Measurements from ENCODE around the gene GAD1. TPM values are rescaled to one million over a fixed set of nuclear protein-coding genes. Genes with fewer than 3 reads are reported as not detected.
A peak's percentile ranks its signal among the peaks of the same experiment; 100 is the strongest.

Gene GAD1
- polyA plus RNA-seq, 1 of the 3 experiments (the other 2 are of a cell fraction): 0.20 TPM

DNA sequence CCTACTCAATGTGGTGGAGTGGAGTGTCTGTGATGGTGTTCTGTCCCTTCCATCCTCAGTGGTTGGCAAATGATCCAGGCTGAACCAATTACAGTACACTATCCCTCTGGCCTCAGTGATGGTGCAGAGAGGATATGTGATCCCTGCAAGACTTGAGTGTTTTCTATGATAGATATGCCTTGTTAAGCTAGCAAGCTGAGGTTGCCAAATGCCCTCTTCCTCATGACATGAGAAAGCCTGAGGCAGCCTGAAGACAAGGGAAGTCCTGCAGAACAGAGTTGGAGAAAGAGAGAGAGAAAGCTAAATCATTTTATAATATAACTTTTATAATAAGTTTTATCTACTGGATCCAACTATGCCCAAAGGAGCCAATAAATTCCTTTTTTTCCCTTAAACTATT is 70.8 kb downstream of the GAD1 start:
- Histone ChIP-seq H3K9me2 (no peaks in the 10 kb centered on the region), H3F3A (replicated peaks; ENCODE audit: insufficient read depth) (peaks cover 18% of the 10 kb centered on the region), H3K4me1 (ENCODE audit: control insufficient read depth in 1 of 2, insufficient read depth in 2 of 2, low read depth in 1 of 2, low read length in 1 of 2) (peaks cover 0 to 8% of the 10 kb centered on the region in 2 experiments; a peak in 2 of 4 replicates), H3K79me2 (ENCODE audit: insufficient read depth) (no peaks in the 10 kb centered on the region), H3K9me3 (no peaks in the 10 kb centered on the region), H3K4me3 (ENCODE audit: low read depth in 2 of 2, low read length in 1 of 2) (no peak overlapping the region), H3K27me3 (ENCODE audit: insufficient read depth) (no peaks in the 10 kb centered on the region), H3K9ac (no peak overlapping the region), H3K36me3 (replicated peaks in 1 of 2; ENCODE audit: control insufficient read depth in 1 of 2, insufficient read depth in 2 of 2, low read length in 1 of 2) (no peaks in the 10 kb centered on the region), H3K27ac (ENCODE audit: low read depth in 2 of 2, low read length in 1 of 2) (no peak overlapping the region), H4K20me1 (ENCODE audit: insufficient read depth) (no peaks in the 10 kb centered on the region), H2AFZ (ENCODE audit: low read depth) (no peak overlapping the region), H3K4me2 (no peak overlapping the region)
- TF ChIP-seq GATA2 (CRISPR knock-in tag; IDR thresholded peaks at IDR 0.05): no peak
- no peak for TF ChIP-seq TCF12 (IDR thresholded peaks at IDR 0.05)
- TF ChIP-seq TAF1 (IDR thresholded peaks at IDR 0.05; ENCODE audit: borderline replicate concordance, low read depth, low read length): no peak
- no peak for TF ChIP-seq JUND (IDR thresholded peaks at IDR 0.05)
- TF ChIP-seq TEAD4 (IDR thresholded peaks at IDR 0.05; ENCODE audit: borderline replicate concordance, insufficient read depth): no peak
- no peak for TF ChIP-seq EZH2phosphoT487 (IDR thresholded peaks at IDR 0.05; ENCODE audit: borderline replicate concordance, low read depth)
- no peak for TF ChIP-seq MEF2A (IDR thresholded peaks at IDR 0.05; ENCODE audit: borderline replicate concordance, low read depth)
- CTCF ChIA-PET: interaction anchor here (5.3 kb wide), 1 partner anchor 15 kb away, joined by 41 read pairs; no protein-coding TSS in a partner anchor
- DNase-seq: no peak
- POLR2A ChIA-PET: no interaction called here

DNA sequence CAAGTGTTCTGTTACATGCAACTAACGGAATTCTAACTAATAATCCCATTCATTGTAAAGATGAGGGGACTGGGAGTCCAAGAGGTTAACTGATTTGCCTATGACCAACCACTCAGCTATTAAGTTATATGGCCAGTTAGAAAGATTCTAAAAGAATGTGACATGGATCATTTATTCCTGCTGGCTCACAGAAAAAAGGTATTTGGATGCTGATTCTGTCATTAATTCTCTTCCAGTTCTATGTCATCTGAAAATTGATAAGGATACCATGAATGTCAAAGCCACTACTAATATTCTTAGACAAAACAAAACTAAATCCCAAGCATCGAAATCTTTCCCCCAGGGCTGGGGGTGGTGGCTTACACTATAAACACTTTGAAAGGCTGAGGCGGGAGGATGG is 71.2 kb downstream of the GAD1 start:
- Histone ChIP-seq H3K27me3 (ENCODE audit: insufficient read depth) (no peaks in the 10 kb centered on the region), H4K20me1 (ENCODE audit: insufficient read depth) (no peaks in the 10 kb centered on the region), H3K9ac (no peak overlapping the region), H3K4me2 (no peak overlapping the region), H3K27ac (ENCODE audit: low read depth in 2 of 2, low read length in 1 of 2) (no peak overlapping the region), H3K9me3 (no peaks in the 10 kb centered on the region), H3F3A (replicated peaks; ENCODE audit: insufficient read depth) (peaks cover 18% of the 10 kb centered on the region), H2AFZ (ENCODE audit: low read depth) (no peak overlapping the region), H3K4me3 (ENCODE audit: low read depth in 2 of 2, low read length in 1 of 2) (no peak overlapping the region), H3K79me2 (ENCODE audit: insufficient read depth) (no peaks in the 10 kb centered on the region), H3K4me1 (ENCODE audit: control insufficient read depth in 1 of 2, insufficient read depth in 2 of 2, low read depth in 1 of 2, low read length in 1 of 2) (peaks cover 0 to 8% of the 10 kb centered on the region in 2 experiments; a peak in 2 of 4 replicates), H3K9me2 (no peaks in the 10 kb centered on the region), H3K36me3 (replicated peaks in 1 of 2; ENCODE audit: control insufficient read depth in 1 of 2, insufficient read depth in 2 of 2, low read length in 1 of 2) (no peaks in the 10 kb centered on the region)
- no peak for DNase-seq
- ChIA-PET CTCF (interaction anchor here (5.3 kb wide), 1 partner anchor 15 kb away, joined by 41 read pairs; no protein-coding TSS in a partner anchor), POLR2A (no interaction called here)
- peak; percentile 19; the same call in 1 of the 2 replicates for TF ChIP-seq PBX3 (IDR thresholded peaks at IDR 0.05)
- TF ChIP-seq, protein P1, sequence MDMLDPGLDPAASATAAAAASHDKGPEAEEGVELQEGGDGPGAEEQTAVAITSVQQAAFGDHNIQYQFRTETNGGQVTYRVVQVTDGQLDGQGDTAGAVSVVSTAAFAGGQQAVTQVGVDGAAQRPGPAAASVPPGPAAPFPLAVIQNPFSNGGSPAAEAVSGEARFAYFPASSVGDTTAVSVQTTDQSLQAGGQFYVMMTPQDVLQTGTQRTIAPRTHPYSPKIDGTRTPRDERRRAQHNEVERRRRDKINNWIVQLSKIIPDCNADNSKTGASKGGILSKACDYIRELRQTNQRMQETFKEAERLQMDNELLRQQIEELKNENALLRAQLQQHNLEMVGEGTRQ (IDR thresholded peaks at IDR 0.05; ENCODE audit: borderline replicate concordance, low read depth, low read length): no peak
- 72% methylated on average over 3 of the region's 3 CpGs for WGBS (ENCODE audit: low lambda C conversion rate)

DNA sequence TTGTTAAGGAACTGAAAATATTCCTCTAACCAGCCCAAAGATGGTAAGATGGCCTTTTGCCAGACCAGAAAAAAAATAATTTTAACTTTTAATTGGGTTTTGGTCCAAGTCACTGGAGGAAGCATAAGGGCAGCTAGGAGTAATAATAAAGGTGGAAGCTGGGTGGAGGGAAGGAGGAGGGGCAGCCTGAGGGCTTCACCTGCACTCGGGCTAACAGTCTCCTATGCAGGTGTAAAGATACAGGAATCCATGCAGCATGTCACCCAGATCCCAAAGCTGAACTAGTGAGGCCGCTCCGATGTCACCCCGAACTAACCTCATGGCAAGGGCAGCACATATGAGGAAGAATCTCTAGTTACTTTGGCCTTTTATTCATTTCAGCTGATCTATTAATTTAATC is 75.2 kb downstream of the GAD1 start:
- Histone ChIP-seq H3K4me3 (ENCODE audit: low read depth in 2 of 2, low read length in 1 of 2) (no peak overlapping the region), H3F3A (replicated peaks; ENCODE audit: insufficient read depth) (peaks cover 6% of the 10 kb centered on the region), H3K9me2 (no peaks in the 10 kb centered on the region), H3K27ac (ENCODE audit: low read depth in 2 of 2, low read length in 1 of 2) (no peak overlapping the region), H3K4me1 (ENCODE audit: control insufficient read depth in 1 of 2, insufficient read depth in 2 of 2, low read depth in 1 of 2, low read length in 1 of 2) (no peaks in the 10 kb centered on the region), H4K20me1 (ENCODE audit: insufficient read depth) (no peaks in the 10 kb centered on the region), H3K27me3 (ENCODE audit: insufficient read depth) (no peaks in the 10 kb centered on the region), H3K79me2 (ENCODE audit: insufficient read depth) (no peaks in the 10 kb centered on the region), H3K9ac (no peak overlapping the region), H3K36me3 (replicated peaks in 1 of 2; ENCODE audit: control insufficient read depth in 1 of 2, insufficient read depth in 2 of 2, low read length in 1 of 2) (no peaks in the 10 kb centered on the region), H3K9me3 (no peaks in the 10 kb centered on the region), H3K4me2 (no peak overlapping the region), H2AFZ (ENCODE audit: low read depth) (no peak overlapping the region)
- TF ChIP-seq TAF1 (IDR thresholded peaks at IDR 0.05; ENCODE audit: borderline replicate concordance, low read depth, low read length) (no peak), NFIC (IDR thresholded peaks at IDR 0.05; ENCODE audit: borderline replicate concordance) (no peak), SIN3A (IDR thresholded peaks at IDR 0.05; ENCODE audit: borderline replicate concordance, low read depth, low read length) (no peak), TEAD4 (IDR thresholded peaks at IDR 0.05; ENCODE audit: borderline replicate concordance, insufficient read depth) (no peak)
- no peak for DNase-seq
- CTCF ChIA-PET: interaction anchor here (0.7 kb wide), 1 partner anchor 19 kb away, joined by 3 read pairs; no protein-coding TSS in a partner anchor
- 89% methylated on average over 4 of the region's 4 CpGs for WGBS (ENCODE audit: low lambda C conversion rate)
- POLR2A ChIA-PET: no interaction called here

All from SK-N-SH (cell line).